Large intestine (tissue), 3 donors: ENCODE measurements around the gene PAM. TPM values are rescaled to one million over a fixed set of nuclear protein-coding genes. Genes with fewer than 3 reads are reported as not detected.

Source experiments
- DNase-seq, 2 donors: peaks; one replicate each; pipeline versions ENCODE4 v3.0.0 to v3.0.0-alpha.2; 2013
- H3K27ac ChIP-seq: one replicate; pipeline ENCODE4 v1.5.1; 2013; ENCODE audit warnings: low read length
- H3K27me3 ChIP-seq: 2 replicates; pipeline ENCODE4 v1.6.1; 2013; ENCODE audit warnings: low read length; ENCODE audit not compliant: control insufficient read depth, insufficient read depth
- H3K36me3 ChIP-seq: 2 replicates; pipeline ENCODE4 v1.6.1; 2013; ENCODE audit warnings: low read length; ENCODE audit not compliant: control insufficient read depth, insufficient read depth
- H3K4me1 ChIP-seq: one replicate; pipeline ENCODE4 v1.6.1; 2013; ENCODE audit warnings: low read length; ENCODE audit not compliant: control insufficient read depth, insufficient read depth
- H3K4me3 ChIP-seq: one replicate; pipeline ENCODE4 v1.5.1; 2013; ENCODE audit warnings: low read length
- H3K9me3 ChIP-seq: one replicate; pipeline ENCODE4 v1.6.1; 2013; ENCODE audit warnings: mild to moderate bottlenecking, low read depth, low read length, moderate library complexity; ENCODE audit not compliant: control insufficient read depth
- WGBS: methylation state at CpG from one replicate; pipeline ENCODE4 v1.1.5; 2013; ENCODE audit warnings: low lambda C conversion rate; ENCODE audit not compliant: insufficient coverage; 5-methylcytosine and 5-hydroxymethylcytosine counted together
- polyA plus RNA-seq: library from polyadenylated mRNA; unstranded; fragments of 120-200 nt; gene quantifications from one replicate; pipeline ENCODE4 v1.2.1, GENCODE V29; 2013

Gene PAM
- polyA plus RNA-seq, 1 donor = 174 TPM

- no peak for DNase-seq
- H3K36me3 ChIP-seq = peaks cover 14% of the 10 kb centered on the region
- no peak overlapping the region for H3K4me3 ChIP-seq
- no peak overlapping the region for H3K27ac ChIP-seq
- H3K27me3 ChIP-seq = no peaks in the 10 kb centered on the region
- H3K4me1 ChIP-seq = no peaks in the 10 kb centered on the region
- no peaks in the 10 kb centered on the region for H3K9me3 ChIP-seq
- 67% methylated on average over 3 of the region's 6 CpGs for WGBS
These were observed 176.1 kb downstream of the PAM start for GRCh38 chr5:102931085-102931725.

- Histone ChIP-seq H3K9me3 (no peaks in the 10 kb centered on the region), H3K4me1 (no peaks in the 10 kb centered on the region), H3K27ac (no peak overlapping the region), H3K4me3 (no peak overlapping the region), H3K36me3 (peaks cover 3% of the 10 kb centered on the region), H3K27me3 (no peaks in the 10 kb centered on the region)
- WGBS = 90% methylated on average over 2 of the region's 6 CpGs
- DNase-seq = no peak
These were observed 177.7 kb downstream of the PAM start for GRCh38 chr5:102932781-102933180.

- H3K27me3 ChIP-seq = no peaks in the 10 kb centered on the region
- H3K36me3 ChIP-seq = peaks cover 3% of the 10 kb centered on the region
- no CpG with 5 or more reads among the region's 1 CpG for WGBS
- H3K27ac ChIP-seq = no peak overlapping the region
- no peak overlapping the region for H3K4me3 ChIP-seq
- no peak for DNase-seq
- no peaks in the 10 kb centered on the region for H3K9me3 ChIP-seq
- no peaks in the 10 kb centered on the region for H3K4me1 ChIP-seq
These were observed 178.2 kb downstream of the PAM start for GRCh38 chr5:102933316-102933715.

GRCh38 chr5:102933721-102934459, 178.8 kb downstream of the PAM start:
- H3K9me3 ChIP-seq = no peaks in the 10 kb centered on the region
- peaks cover 3% of the 10 kb centered on the region for H3K36me3 ChIP-seq
- no CpG with 5 or more reads among the region's 6 CpGs for WGBS
- H3K27me3 ChIP-seq = no peaks in the 10 kb centered on the region
- no peaks in the 10 kb centered on the region for H3K4me1 ChIP-seq
- H3K4me3 ChIP-seq = no peak overlapping the region
- no peak for DNase-seq
- no peak overlapping the region for H3K27ac ChIP-seq

GRCh38 chr5:102937894-102938293, 182.8 kb downstream of the PAM start:
- peaks cover 3% of the 10 kb centered on the region for H3K36me3 ChIP-seq
- no peak for DNase-seq
- H3K27ac ChIP-seq = no peak overlapping the region
- H3K4me1 ChIP-seq = no peaks in the 10 kb centered on the region
- H3K27me3 ChIP-seq = no peaks in the 10 kb centered on the region
- no peaks in the 10 kb centered on the region for H3K9me3 ChIP-seq
- WGBS = 100% methylated on average over 1 of the region's 2 CpGs
- no peak overlapping the region for H3K4me3 ChIP-seq

GRCh38 chr5:102941111-102941510, 186.0 kb downstream of the PAM start:
- 100% methylated on average over 1 of the region's 5 CpGs for WGBS
- no peaks in the 10 kb centered on the region for H3K27me3 ChIP-seq
- no peak overlapping the region for H3K4me3 ChIP-seq
- DNase-seq = no peak
- no peaks in the 10 kb centered on the region for H3K4me1 ChIP-seq
- H3K9me3 ChIP-seq = no peaks in the 10 kb centered on the region
- no peaks in the 10 kb centered on the region for H3K36me3 ChIP-seq
- H3K27ac ChIP-seq = no peak overlapping the region

GRCh38 chr5:102946414-102946813, 191.3 kb downstream of the PAM start:
- DNase-seq = no peak
- Histone ChIP-seq H3K27ac (no peak overlapping the region), H3K4me3 (no peak overlapping the region), H3K27me3 (no peaks in the 10 kb centered on the region), H3K36me3 (peaks cover 12% of the 10 kb centered on the region), H3K4me1 (no peaks in the 10 kb centered on the region), H3K9me3 (no peaks in the 10 kb centered on the region)

- WGBS = no CpG with 5 or more reads among the region's 2 CpGs
- Histone ChIP-seq H3K9me3 (no peaks in the 10 kb centered on the region), H3K4me1 (no peaks in the 10 kb centered on the region), H3K27ac (no peak overlapping the region), H3K4me3 (no peak overlapping the region), H3K27me3 (no peaks in the 10 kb centered on the region), H3K36me3 (peaks cover 12% of the 10 kb centered on the region)
- no peak for DNase-seq
These were observed 191.9 kb downstream of the PAM start for GRCh38 chr5:102946971-102947370.

GRCh38 chr5:102955488-102955887, 200.4 kb downstream of the PAM start:
- Histone ChIP-seq H3K4me3 (no peak overlapping the region), H3K36me3 (peaks cover 5% of the 10 kb centered on the region), H3K27ac (no peak overlapping the region), H3K4me1 (no peaks in the 10 kb centered on the region), H3K9me3 (no peaks in the 10 kb centered on the region), H3K27me3 (no peaks in the 10 kb centered on the region)
- WGBS = no CpG with 5 or more reads among the region's 1 CpG
- DNase-seq = no peak

- H3K4me3 ChIP-seq = no peak overlapping the region
- H3K27ac ChIP-seq = no peak overlapping the region
- H3K36me3 ChIP-seq = peaks cover 2% of the 10 kb centered on the region
- no peaks in the 10 kb centered on the region for H3K4me1 ChIP-seq
- no peak for DNase-seq
- no peaks in the 10 kb centered on the region for H3K27me3 ChIP-seq
- no peaks in the 10 kb centered on the region for H3K9me3 ChIP-seq
- 100% methylated on average over 2 of the region's 2 CpGs for WGBS
These were observed 201.5 kb downstream of the PAM start for GRCh38 chr5:102956599-102956998.

GRCh38 chr5:102957141-102957540, 202.0 kb downstream of the PAM start:
- Histone ChIP-seq H3K9me3 (no peaks in the 10 kb centered on the region), H3K4me1 (no peaks in the 10 kb centered on the region), H3K4me3 (no peak overlapping the region), H3K36me3 (peaks cover 2% of the 10 kb centered on the region), H3K27ac (no peak overlapping the region), H3K27me3 (no peaks in the 10 kb centered on the region)
- 100% methylated on average over 1 of the region's 3 CpGs for WGBS
- DNase-seq = no peak
